Psoas muscle (tissue), 8 donors: Measurements from ENCODE around the gene ANAPC13. TPM values are rescaled to one million over a fixed set of nuclear protein-coding genes. Genes with fewer than 3 reads are reported as not detected.

Experiments
- ATAC-seq, 4 donors: fragments of 200-7000 bp; cut with Tn5 transposase; one replicate each; pipeline ENCODE4 v1.9.1; 2020; ENCODE audit warnings: moderate library complexity in 3 of 4, mild to moderate bottlenecking in 2 of 4
- DNase-seq, 2 donors: peaks; one replicate each; pipeline ENCODE4 v3.0.0-alpha.2; 2020
- H3K27ac ChIP-seq: fragments of 200-600 bp; one replicate; pipeline ENCODE4 v1.8.0; 2022
- H3K27me3 ChIP-seq, 3 donors: fragments of 200-600 bp in 1 of 3; one replicate each; pipeline versions ENCODE4 v1.6.1 to v1.8.0; 2013 to 2022; ENCODE audit warnings: low read length in 2 of 3, mild to moderate bottlenecking in 2 of 3, moderate library complexity in 1 of 3; ENCODE audit not compliant: insufficient read depth in 3 of 3
- H3K36me3 ChIP-seq, 2 donors: fragments of 200-600 bp in 1 of 2; one replicate each; pipeline versions ENCODE4 v1.6.1 to v1.8.0; 2013 to 2022; ENCODE audit warnings: low read depth in 1 of 2, mild to moderate bottlenecking in 1 of 2, moderate library complexity in 1 of 2; ENCODE audit not compliant: insufficient read depth in 1 of 2
- H3K4me1 ChIP-seq: fragments of 200-600 bp; one replicate; pipeline ENCODE4 v1.8.0; 2022
- H3K4me3 ChIP-seq: fragments of 200-600 bp; one replicate; pipeline ENCODE4 v1.8.0; 2022; ENCODE audit warnings: mild to moderate bottlenecking
- H3K9me3 ChIP-seq: fragments of 200-600 bp; one replicate; pipeline ENCODE4 v1.8.0; 2022
- WGBS, 3 donors: extraction: QIAGEN DNeasy Blood & Tissue Kit; methylation state at CpG; one replicate each; pipeline versions ENCODE4 v1.1.6 to v1.1.7; 2013; 5-methylcytosine and 5-hydroxymethylcytosine counted together
- intact Hi-C, 2 donors: fragments of 100-400 bp; cut with DNase I; formaldehyde crosslinking; loops; one replicate each; pipeline versions ENCODE4 v1.11.0 to v1.14.2; 2022
- polyA plus RNA-seq, 3 donors: library from polyadenylated mRNA; stranded (reverse); fragments of 200-250 nt; gene quantifications; one replicate each; pipeline ENCODE4 v1.2.3, GENCODE V29; 2013
- total RNA-seq, 4 donors: library from RNA; stranded (reverse); fragmentation: NEBNext Ultra II Directional in 2 of 4; extraction: Animal tissue kit (Norgen Biotek cat#: 25700) in 2 of 4; gene quantifications; one replicate each; pipeline versions ENCODE4 v1.2.1 to v1.2.4, GENCODE V29; 2021 to 2023
- TF ChIP-seq, protein P1 (sequence below): fragments of 200-600 bp; IDR thresholded peaks from one replicate; pipeline ENCODE4 v1.8.0; 2022; ENCODE audit warnings: antibody characterized with exemption
- donor health status: healthy with polysubstance abuse.
- donor health status: DM: no; HTN: no; CAD: no; lungs with moderate emphysema.
- donor health status: Bipolar disorder and iron deficiency.
- donor health status: healthy.
- donor health status: DM: yes; HTN: yes; CAD: no.
- donor health status: DM: no; HTN: no; CAD: no.
- donor health status: DM: no; HTN: no; CAD: no.
- donor health status: DM: yes; HTN: yes; CAD: no.

Gene ANAPC13
- total and polyA plus RNA-seq, 7 donors = 48.6 to 73.7 (median 65.8) TPM

DNA sequence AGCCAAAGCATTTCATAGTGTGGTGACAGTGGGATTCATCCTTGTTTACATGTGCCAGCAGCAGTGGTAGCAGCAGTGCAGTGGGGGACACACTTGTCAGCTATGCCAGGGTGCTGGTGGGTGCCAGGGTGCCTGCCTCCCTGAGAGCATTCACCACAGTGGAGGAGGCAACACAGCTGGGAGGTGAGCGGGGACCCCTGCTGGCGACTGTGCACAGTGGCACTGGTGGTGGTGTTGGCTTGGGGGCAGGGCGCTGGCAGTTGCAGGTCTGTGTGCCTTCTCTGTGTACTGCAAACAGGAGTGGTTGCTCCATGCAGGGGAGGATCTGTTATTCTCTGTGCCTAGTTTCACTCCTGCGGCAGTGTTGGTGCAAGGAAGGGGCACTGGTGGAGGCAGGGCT, 41.3 kb upstream of the ANAPC13 start:
- Histone ChIP-seq H3K9me3 (peaks cover 43% of the 10 kb centered on the region), H3K4me1 (peaks cover 5% of the 10 kb centered on the region), H3K4me3 (no peak overlapping the region), H3K27me3 (no peaks in the 10 kb centered on the region), H3K36me3 (no peaks in the 10 kb centered on the region), H3K27ac (no peak overlapping the region)
- WGBS, 3 donors = 99 to 100% (median 100%) methylated on average over 4 of the region's 4 CpGs
- no peak for ATAC-seq
- DNase-seq = no peak
- intact Hi-C loops = no loop called here
- TF ChIP-seq, protein P1, sequence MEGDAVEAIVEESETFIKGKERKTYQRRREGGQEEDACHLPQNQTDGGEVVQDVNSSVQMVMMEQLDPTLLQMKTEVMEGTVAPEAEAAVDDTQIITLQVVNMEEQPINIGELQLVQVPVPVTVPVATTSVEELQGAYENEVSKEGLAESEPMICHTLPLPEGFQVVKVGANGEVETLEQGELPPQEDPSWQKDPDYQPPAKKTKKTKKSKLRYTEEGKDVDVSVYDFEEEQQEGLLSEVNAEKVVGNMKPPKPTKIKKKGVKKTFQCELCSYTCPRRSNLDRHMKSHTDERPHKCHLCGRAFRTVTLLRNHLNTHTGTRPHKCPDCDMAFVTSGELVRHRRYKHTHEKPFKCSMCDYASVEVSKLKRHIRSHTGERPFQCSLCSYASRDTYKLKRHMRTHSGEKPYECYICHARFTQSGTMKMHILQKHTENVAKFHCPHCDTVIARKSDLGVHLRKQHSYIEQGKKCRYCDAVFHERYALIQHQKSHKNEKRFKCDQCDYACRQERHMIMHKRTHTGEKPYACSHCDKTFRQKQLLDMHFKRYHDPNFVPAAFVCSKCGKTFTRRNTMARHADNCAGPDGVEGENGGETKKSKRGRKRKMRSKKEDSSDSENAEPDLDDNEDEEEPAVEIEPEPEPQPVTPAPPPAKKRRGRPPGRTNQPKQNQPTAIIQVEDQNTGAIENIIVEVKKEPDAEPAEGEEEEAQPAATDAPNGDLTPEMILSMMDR = no peak

DNA sequence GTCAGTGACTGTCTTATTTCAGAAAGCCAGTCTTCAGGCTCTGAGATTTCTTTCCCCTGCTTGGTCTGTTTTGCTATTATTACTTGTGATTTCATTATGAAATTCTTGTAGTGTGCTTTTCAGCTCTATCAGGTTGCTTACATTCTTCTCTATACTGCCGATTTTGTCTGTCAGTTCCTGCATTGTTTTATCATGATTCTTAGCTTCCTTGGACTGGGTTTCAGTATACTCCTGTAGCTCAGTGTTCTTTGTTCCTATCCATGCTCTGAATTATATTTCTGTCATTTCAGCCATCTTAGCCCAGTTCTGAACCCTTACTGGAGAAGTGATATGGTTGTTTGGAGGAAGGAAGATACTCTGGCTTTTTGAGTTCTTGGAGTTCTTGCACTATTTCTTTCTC, 40.5 kb upstream of the ANAPC13 start:
- Histone ChIP-seq H3K9me3 (peaks cover 45% of the 10 kb centered on the region), H3K36me3 (no peaks in the 10 kb centered on the region), H3K4me3 (no peak overlapping the region), H3K4me1 (peaks cover 5% of the 10 kb centered on the region), H3K27ac (no peak overlapping the region), H3K27me3 (no peaks in the 10 kb centered on the region)
- TF ChIP-seq, protein P1 = no peak
- intact Hi-C loops = no loop called here
- DNase-seq (no peak), ATAC-seq (no peak)
- WGBS, 3 donors = 90 to 100% (median 93%) methylated on average over 1 of the region's 1 CpG

DNA sequence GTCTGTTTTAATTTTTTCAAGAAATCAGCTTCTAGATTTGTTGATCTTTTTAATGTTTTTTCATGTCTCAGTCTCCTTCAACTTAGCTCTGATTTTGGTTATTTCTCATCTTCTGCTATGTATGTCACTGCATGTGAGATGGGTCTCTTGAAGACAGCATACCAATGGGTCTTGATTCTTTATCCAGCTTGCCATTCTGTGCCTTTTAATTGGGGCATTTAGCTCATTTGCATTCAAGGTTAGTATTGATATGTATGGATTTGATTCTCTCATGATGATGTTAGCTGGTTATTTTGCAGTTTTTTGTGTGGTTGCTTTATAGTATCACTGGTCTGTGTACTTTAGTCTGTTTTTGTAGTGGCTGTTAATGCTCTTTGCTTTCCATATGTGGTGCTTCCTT, 39.5 kb upstream of the ANAPC13 start:
- Histone ChIP-seq H3K4me1 (no peaks in the 10 kb centered on the region), H3K27me3 (no peaks in the 10 kb centered on the region), H3K4me3 (no peak overlapping the region), H3K36me3 (no peaks in the 10 kb centered on the region), H3K27ac (no peak overlapping the region), H3K9me3 (peaks cover 47% of the 10 kb centered on the region)
- TF ChIP-seq, protein P1 = no peak
- DNase-seq (no peak), ATAC-seq (no peak)
- intact Hi-C loops = no loop called here

DNA sequence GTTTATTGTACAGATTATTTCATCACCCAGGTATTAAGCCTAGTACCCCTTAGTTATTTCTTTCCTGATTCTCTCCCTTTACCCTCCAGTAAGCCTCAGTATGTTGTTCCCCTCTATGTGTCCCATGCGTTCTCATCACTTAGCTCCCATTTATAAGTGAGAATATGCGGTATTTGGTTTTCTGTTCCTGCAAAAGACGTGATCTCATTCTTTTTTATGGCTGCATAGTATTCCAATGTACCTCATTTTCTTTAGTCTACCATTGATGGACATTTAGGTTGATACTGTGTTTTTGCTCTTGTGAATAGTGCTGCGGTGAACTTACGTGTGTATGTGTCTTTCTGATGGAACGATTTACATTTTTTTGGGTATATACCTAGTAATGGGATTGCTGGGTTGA, 36.8 kb upstream of the ANAPC13 start:
- no peak for ATAC-seq
- TF ChIP-seq, protein P1 = no peak
- Histone ChIP-seq H3K4me1 (no peaks in the 10 kb centered on the region), H3K27me3 (no peaks in the 10 kb centered on the region), H3K9me3 (peaks cover 57% of the 10 kb centered on the region), H3K36me3 (no peaks in the 10 kb centered on the region), H3K4me3 (no peak overlapping the region), H3K27ac (no peak overlapping the region)
- no peak for DNase-seq
- 97 to 99% (median 98%) methylated on average over 6 of the region's 6 CpGs for WGBS, 3 donors
- intact Hi-C loops = no loop called here

DNA sequence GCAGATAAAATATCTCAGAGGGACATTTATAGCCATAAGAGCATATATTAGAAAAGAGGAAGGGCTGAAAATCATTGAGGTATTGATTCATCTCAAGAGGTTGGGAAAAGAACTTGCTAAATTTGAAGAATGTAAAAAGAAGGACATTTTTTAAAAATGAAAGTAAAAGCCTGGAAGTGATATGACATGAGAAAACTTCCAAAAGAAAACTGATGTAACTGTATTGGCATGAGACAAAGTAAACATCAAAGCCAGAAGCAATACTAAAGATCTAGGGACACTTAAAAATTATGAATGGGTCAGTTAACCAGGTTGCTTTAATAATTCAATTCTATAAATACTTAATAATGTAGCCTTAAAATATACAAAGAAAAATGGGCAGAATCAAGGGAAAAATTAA, 32.0 kb upstream of the ANAPC13 start:
- H3K4me1 ChIP-seq = no peaks in the 10 kb centered on the region
- H3K27me3 ChIP-seq = no peaks in the 10 kb centered on the region
- TF ChIP-seq, protein P1 = no peak
- no peak for ATAC-seq
- H3K27ac ChIP-seq = no peak overlapping the region
- intact Hi-C loops = no loop called here
- DNase-seq = no peak
- no peaks in the 10 kb centered on the region for H3K36me3 ChIP-seq
- no peak overlapping the region for H3K4me3 ChIP-seq
- H3K9me3 ChIP-seq = peaks cover 21% of the 10 kb centered on the region
